Karpas-422 (cell line): ENCODE measurements around the gene CNTNAP2. TPM values are rescaled to one million over a fixed set of nuclear protein-coding genes. Genes with fewer than 3 reads are reported as not detected.
"Not testable (repeated sequence)": the region's sequence is repeated elsewhere in the genome, so short reads cannot be mapped to it uniquely, and the experiment has no call there.

Source experiments
- DNase-seq: peaks from one replicate; pipeline ENCODE4 v3.0.0-alpha.2; 2015
- H2AFZ ChIP-seq: fragments of 200-600 bp; sonication (generic); 2 replicates; pipeline ENCODE4 v1.6.1; 2014; ENCODE audit warnings: antibody characterized with exemption, low read length, mixed read lengths
- H3K27ac ChIP-seq: fragments of 200-600 bp; sonication (generic); 2 replicates; pipeline ENCODE4 v1.5.1; 2014; ENCODE audit warnings: mild to moderate bottlenecking, low read length, moderate library complexity
- H3K27me3 ChIP-seq: fragments of 200-600 bp; sonication (generic); 2 replicates; pipeline ENCODE4 v1.6.1; 2014; ENCODE audit warnings: low read length, mixed read lengths
- H3K36me3 ChIP-seq: fragments of 200-600 bp; sonication (generic); 2 replicates; pipeline ENCODE4 v1.6.1; 2014; ENCODE audit warnings: low read length, mixed read lengths; ENCODE audit not compliant: insufficient read depth
- H3K4me1 ChIP-seq: fragments of 200-600 bp; sonication (generic); 2 replicates; pipeline ENCODE4 v1.6.1; 2014; ENCODE audit warnings: mild to moderate bottlenecking, low read length, mixed read lengths
- H3K4me2 ChIP-seq: fragments of 200-600 bp; sonication (generic); 2 replicates; pipeline ENCODE4 v1.6.1; 2014; ENCODE audit warnings: low read length, low read depth, mild to moderate bottlenecking; ENCODE audit not compliant: poor library complexity, severe bottlenecking
- H3K4me3 ChIP-seq: fragments of 200-600 bp; sonication (generic); 2 replicates; pipeline ENCODE4 v1.5.1; 2014; ENCODE audit warnings: mild to moderate bottlenecking, antibody characterized with exemption, low read length, mixed read lengths
- H3K79me2 ChIP-seq: fragments of 200-600 bp; sonication (generic); 2 replicates; pipeline ENCODE4 v1.6.1; 2014; ENCODE audit warnings: mild to moderate bottlenecking, low read length, mixed read lengths
- H3K9ac ChIP-seq: fragments of 200-600 bp; sonication (generic); 2 replicates; pipeline ENCODE4 v1.6.0; 2014; ENCODE audit warnings: low read length
- H3K9me2 ChIP-seq: fragments of 200-600 bp; sonication (generic), shearing (Covaris generic); replicated peaks from 2 replicates; pipeline ENCODE4 v1.6.0; 2014; ENCODE audit warnings: mild to moderate bottlenecking, low read length, moderate library complexity; ENCODE audit not compliant: insufficient read depth
- H3K9me3 ChIP-seq: fragments of 300-700, 200-600 bp; sonication (generic); 2 replicates; pipeline ENCODE4 v1.6.1; 2014; ENCODE audit warnings: low read length, mixed read lengths
- H4K20me1 ChIP-seq: fragments of 200-600 bp; sonication (generic); 2 replicates; pipeline ENCODE4 v1.6.1; 2014; ENCODE audit warnings: mild to moderate bottlenecking, antibody characterized with exemption, low read length, low read depth; ENCODE audit not compliant: insufficient read depth
- total RNA-seq: library from RNA; depleted of rRNA; stranded (reverse); fragments of >200 nt; shearing (Covaris generic); gene quantifications from 2 replicates; pipeline ENCODE4 v1.2.3, GENCODE V29; 2014; ENCODE audit warnings: low replicate concordance

The CNTNAP2 gene
- total RNA-seq, 1 experiment from 2014 or later = not detected

- H3K4me2 ChIP-seq = no peak overlapping the region
- H2AFZ ChIP-seq = no peak overlapping the region
- no peaks in the 10 kb centered on the region for H3K27me3 ChIP-seq
- H3K9me3 ChIP-seq = peaks cover 27% of the 10 kb centered on the region
- no peak for DNase-seq
- no peak overlapping the region for H3K27ac ChIP-seq
- H3K79me2 ChIP-seq = no peaks in the 10 kb centered on the region
- H3K9ac ChIP-seq = no peak overlapping the region
- H3K36me3 ChIP-seq = no peaks in the 10 kb centered on the region
- no peaks in the 10 kb centered on the region for H3K9me2 ChIP-seq
- no peaks in the 10 kb centered on the region for H4K20me1 ChIP-seq
- H3K4me1 ChIP-seq = no peaks in the 10 kb centered on the region
- H3K4me3 ChIP-seq = no peak overlapping the region
Observed at GRCh38 chr7:146175716-146176115, 59.1 kb downstream of the CNTNAP2 start.

- H3K27me3 ChIP-seq = no peaks in the 10 kb centered on the region
- DNase-seq = no peak
- no peak overlapping the region for H3K27ac ChIP-seq
- no peak overlapping the region for H3K4me3 ChIP-seq
- no peak overlapping the region for H3K9ac ChIP-seq
- no peaks in the 10 kb centered on the region for H3K9me2 ChIP-seq
- H3K4me1 ChIP-seq = no peaks in the 10 kb centered on the region
- H2AFZ ChIP-seq = no peak overlapping the region
- H3K9me3 ChIP-seq = peaks cover 34% of the 10 kb centered on the region
- H3K36me3 ChIP-seq = no peaks in the 10 kb centered on the region
- no peaks in the 10 kb centered on the region for H4K20me1 ChIP-seq
- no peak overlapping the region for H3K4me2 ChIP-seq
- no peaks in the 10 kb centered on the region for H3K79me2 ChIP-seq
Observed at GRCh38 chr7:146176860-146177259, 60.3 kb downstream of the CNTNAP2 start.

- no peaks in the 10 kb centered on the region for H3K27me3 ChIP-seq
- H3K36me3 ChIP-seq = no peaks in the 10 kb centered on the region
Observed at GRCh38 chr7:146177301-146177700, 60.7 kb downstream of the CNTNAP2 start.

GRCh38 chr7:146185844-146186243 is 69.2 kb downstream of the CNTNAP2 start:
- no peaks in the 10 kb centered on the region for H3K9me2 ChIP-seq
- no peak for DNase-seq
- no peak overlapping the region for H3K4me2 ChIP-seq
- no peaks in the 10 kb centered on the region for H3K36me3 ChIP-seq
- H3K9ac ChIP-seq = no peak overlapping the region
- H3K27ac ChIP-seq = no peak overlapping the region
- H4K20me1 ChIP-seq = no peaks in the 10 kb centered on the region
- no peak overlapping the region for H2AFZ ChIP-seq
- H3K9me3 ChIP-seq = peaks cover 32% of the 10 kb centered on the region
- no peak overlapping the region for H3K4me3 ChIP-seq
- H3K79me2 ChIP-seq = no peaks in the 10 kb centered on the region
- no peaks in the 10 kb centered on the region for H3K4me1 ChIP-seq
- H3K27me3 ChIP-seq = no peaks in the 10 kb centered on the region

More at GRCh38 chr7:146177301-146177700, 60.7 kb downstream of the CNTNAP2 start:
- no peak overlapping the region for H3K9ac ChIP-seq
- no peak overlapping the region for H3K27ac ChIP-seq
- no peak overlapping the region for H3K4me3 ChIP-seq
- H3K9me3 ChIP-seq = peaks cover 32% of the 10 kb centered on the region
- H3K79me2 ChIP-seq = no peaks in the 10 kb centered on the region
- H3K9me2 ChIP-seq = no peaks in the 10 kb centered on the region
- no peaks in the 10 kb centered on the region for H3K4me1 ChIP-seq
- DNase-seq = no peak
- no peak overlapping the region for H2AFZ ChIP-seq
- no peaks in the 10 kb centered on the region for H4K20me1 ChIP-seq
- no peak overlapping the region for H3K4me2 ChIP-seq

- DNase-seq, H3K9ac ChIP-seq, H3K4me1 ChIP-seq, H3K4me3 ChIP-seq, H3K9me2 ChIP-seq, H3K4me2 ChIP-seq, H3K36me3 ChIP-seq, H3K27me3 ChIP-seq, H3K27ac ChIP-seq, H3K79me2 ChIP-seq, H4K20me1 ChIP-seq, H2AFZ ChIP-seq: not testable (repeated sequence)
- H3K9me3 ChIP-seq = peaks cover 32% of the 10 kb centered on the region
Observed at GRCh38 chr7:146191428-146191827, 74.8 kb downstream of the CNTNAP2 start.

GRCh38 chr7:146201945-146202344 is 85.3 kb downstream of the CNTNAP2 start:
- no peak overlapping the region for H3K9ac ChIP-seq
- H2AFZ ChIP-seq = no peak overlapping the region
- no peak overlapping the region for H3K4me2 ChIP-seq
- H3K27me3 ChIP-seq = no peaks in the 10 kb centered on the region
- no peaks in the 10 kb centered on the region for H3K79me2 ChIP-seq
- H3K36me3 ChIP-seq = no peaks in the 10 kb centered on the region
- H3K4me1 ChIP-seq = no peaks in the 10 kb centered on the region
- H3K9me2 ChIP-seq = no peaks in the 10 kb centered on the region
- DNase-seq = no peak
- H3K4me3 ChIP-seq = no peak overlapping the region
- H3K27ac ChIP-seq = no peak overlapping the region
- no peaks in the 10 kb centered on the region for H4K20me1 ChIP-seq
- peaks cover 37% of the 10 kb centered on the region; the same call in 1 of the 2 replicates for H3K9me3 ChIP-seq

GRCh38 chr7:146206270-146206669 is 89.7 kb downstream of the CNTNAP2 start:
- no peak overlapping the region for H3K9ac ChIP-seq
- no peak overlapping the region for H3K27ac ChIP-seq
- no peaks in the 10 kb centered on the region for H3K9me2 ChIP-seq
- no peak for DNase-seq
- H3K9me3 ChIP-seq = peaks cover 27% of the 10 kb centered on the region
- no peaks in the 10 kb centered on the region for H3K79me2 ChIP-seq
- no peaks in the 10 kb centered on the region for H3K27me3 ChIP-seq
- no peak overlapping the region for H3K4me2 ChIP-seq
- H3K4me3 ChIP-seq = no peak overlapping the region
- no peaks in the 10 kb centered on the region for H3K4me1 ChIP-seq
- no peaks in the 10 kb centered on the region for H3K36me3 ChIP-seq
- no peaks in the 10 kb centered on the region for H4K20me1 ChIP-seq
- no peak overlapping the region for H2AFZ ChIP-seq

GRCh38 chr7:146208492-146208891 is 91.9 kb downstream of the CNTNAP2 start:
- no peaks in the 10 kb centered on the region for H3K27me3 ChIP-seq
- H3K9me3 ChIP-seq = peaks cover 23% of the 10 kb centered on the region
- no peaks in the 10 kb centered on the region for H4K20me1 ChIP-seq
- no peak for DNase-seq
- H3K9ac ChIP-seq = no peak overlapping the region
- no peaks in the 10 kb centered on the region for H3K36me3 ChIP-seq
- no peaks in the 10 kb centered on the region for H3K79me2 ChIP-seq
- H2AFZ ChIP-seq = no peak overlapping the region
- no peaks in the 10 kb centered on the region for H3K4me1 ChIP-seq
- no peak overlapping the region for H3K27ac ChIP-seq
- H3K4me2 ChIP-seq = no peak overlapping the region
- H3K9me2 ChIP-seq = no peaks in the 10 kb centered on the region
- no peak overlapping the region for H3K4me3 ChIP-seq

- H3K27me3 ChIP-seq = no peaks in the 10 kb centered on the region
- peaks cover 17% of the 10 kb centered on the region for H3K9me3 ChIP-seq
- H3K4me3 ChIP-seq = no peak overlapping the region
- no peaks in the 10 kb centered on the region for H3K79me2 ChIP-seq
- H2AFZ ChIP-seq = no peak overlapping the region
- no peak overlapping the region for H3K27ac ChIP-seq
- no peaks in the 10 kb centered on the region; the same call in 1 of the 2 replicates for H3K9me2 ChIP-seq
- no peak for DNase-seq
- no peaks in the 10 kb centered on the region for H3K36me3 ChIP-seq
- no peaks in the 10 kb centered on the region for H3K4me1 ChIP-seq
- no peak overlapping the region for H3K9ac ChIP-seq
- no peak overlapping the region for H3K4me2 ChIP-seq
- H4K20me1 ChIP-seq = no peaks in the 10 kb centered on the region
Observed at GRCh38 chr7:146214842-146215241, 98.2 kb downstream of the CNTNAP2 start.
